ENCODE data around the gene ABCG2.

ABCG2 gene

DNA sequence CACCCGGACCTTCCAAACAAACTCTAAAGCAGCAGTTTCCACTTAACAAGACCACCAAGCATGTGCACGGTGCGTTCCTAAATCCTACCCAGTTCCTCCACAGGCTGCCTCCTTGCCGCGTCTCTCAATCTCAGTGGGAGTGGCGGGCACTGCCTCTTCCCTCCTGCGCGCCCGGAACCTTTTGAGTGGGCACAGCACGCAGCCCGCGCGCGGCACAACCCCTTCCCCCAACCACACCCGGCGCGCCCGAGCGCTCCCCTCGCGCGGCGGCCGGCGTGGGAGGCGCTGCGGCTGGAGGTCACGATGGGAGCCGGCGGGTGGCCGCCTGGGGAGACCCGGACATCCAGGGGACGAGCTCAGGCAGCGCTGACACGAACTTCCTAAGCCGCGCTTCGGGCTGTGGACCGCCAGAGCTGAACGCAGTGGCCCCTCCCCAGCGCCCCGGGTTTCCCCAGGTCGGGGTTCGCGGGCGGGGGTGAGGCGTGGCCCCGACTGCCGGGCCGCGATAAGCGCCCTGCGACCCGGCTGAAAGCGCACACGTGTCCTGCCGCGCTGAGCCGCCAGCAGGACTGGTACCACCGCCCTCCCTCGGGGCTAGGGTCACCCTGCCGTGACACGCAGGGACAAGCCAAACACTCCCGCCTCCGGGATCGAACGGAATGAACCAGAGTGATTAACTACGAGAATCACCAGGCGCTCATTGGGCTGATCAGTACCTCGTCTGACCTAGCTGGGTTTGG is at the start of gene ABCG2:
TSS of gene ABCG2 (minus strand) at position 151 of the 740 bp plus-strand sequence. CDS start 18,644 bp downstream, outside the sequence.
- no peak for DNase-seq

DNA sequence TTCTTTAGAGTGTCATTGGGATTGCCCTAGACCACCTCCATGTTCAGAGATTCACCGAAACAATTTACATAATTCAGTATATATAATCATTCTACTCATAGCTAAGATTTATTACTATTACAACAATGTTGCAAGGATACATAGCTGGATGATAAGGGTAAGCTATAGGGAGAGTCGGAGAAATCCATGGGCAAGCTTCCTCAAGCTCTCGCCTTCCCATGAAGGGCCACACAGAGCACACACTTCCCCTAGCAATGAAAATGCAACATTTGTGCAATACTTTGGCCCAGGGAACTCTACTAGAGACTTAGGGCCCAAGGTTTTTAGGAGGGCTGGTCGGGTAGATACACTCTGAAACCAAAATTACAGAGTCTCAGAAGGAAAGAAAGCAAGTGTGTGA is 49.7 kb upstream of the ABCG2 start:
- no peak for DNase-seq

DNA sequence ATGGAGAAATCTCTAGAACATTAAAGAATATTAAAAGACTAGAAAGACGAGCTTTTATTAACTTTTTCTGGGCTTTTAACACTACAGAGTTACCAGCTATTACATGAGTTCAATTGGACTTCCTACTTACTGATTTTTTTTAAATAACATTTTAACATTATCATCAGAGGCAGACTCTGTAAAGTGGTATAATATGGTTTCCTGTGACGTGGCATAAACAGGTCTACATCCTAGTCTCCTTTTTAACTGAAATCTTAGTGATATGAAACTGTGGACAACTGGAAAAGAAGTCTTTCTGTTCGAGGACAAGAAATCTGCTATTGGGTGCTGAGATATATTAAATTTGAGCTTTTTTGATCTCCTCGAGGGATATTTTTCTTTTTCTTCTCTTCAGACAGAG is 48.7 kb upstream of the ABCG2 start:
- no peak for DNase-seq

DNA sequence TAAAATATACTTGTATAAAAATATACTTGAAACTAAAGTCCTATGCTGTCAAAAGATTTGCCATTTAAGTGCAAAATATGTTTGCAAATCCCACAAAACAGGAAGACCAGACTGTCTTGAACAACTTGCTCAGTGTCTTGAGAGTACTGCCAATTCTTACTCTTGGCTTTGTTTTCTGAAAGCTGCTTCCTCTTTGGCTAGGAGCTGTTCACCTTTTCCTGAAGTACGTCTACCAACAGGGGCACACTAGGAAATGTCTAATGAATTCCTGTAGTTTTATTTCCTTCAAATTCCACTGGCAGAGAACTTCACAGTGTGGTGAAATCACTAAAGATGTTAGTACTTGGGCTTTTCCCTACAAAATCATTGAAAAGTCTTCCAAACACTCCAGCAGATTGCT is 46.4 kb upstream of the ABCG2 start:
- DNase-seq: no peak

DNA sequence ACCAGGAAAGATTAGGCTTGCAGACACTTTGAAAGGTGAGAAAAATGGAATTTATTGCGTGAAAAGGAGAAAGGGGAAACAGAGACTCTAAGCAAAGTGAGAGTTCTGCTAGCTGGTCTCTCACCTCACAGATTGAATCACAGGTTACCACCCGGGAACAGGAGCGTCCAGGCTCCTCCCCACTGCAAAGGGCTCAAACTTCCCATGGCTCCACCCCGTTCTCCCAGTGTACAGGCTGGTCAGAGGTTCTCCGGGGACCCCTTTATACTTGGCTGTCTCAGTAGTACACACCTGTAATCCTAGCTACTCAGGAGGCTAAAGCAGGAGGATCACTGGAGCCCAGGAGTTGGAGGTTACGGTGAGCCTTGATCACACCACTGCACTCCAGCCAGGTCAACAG is 44.0 kb upstream of the ABCG2 start:
- no peak for DNase-seq

DNA sequence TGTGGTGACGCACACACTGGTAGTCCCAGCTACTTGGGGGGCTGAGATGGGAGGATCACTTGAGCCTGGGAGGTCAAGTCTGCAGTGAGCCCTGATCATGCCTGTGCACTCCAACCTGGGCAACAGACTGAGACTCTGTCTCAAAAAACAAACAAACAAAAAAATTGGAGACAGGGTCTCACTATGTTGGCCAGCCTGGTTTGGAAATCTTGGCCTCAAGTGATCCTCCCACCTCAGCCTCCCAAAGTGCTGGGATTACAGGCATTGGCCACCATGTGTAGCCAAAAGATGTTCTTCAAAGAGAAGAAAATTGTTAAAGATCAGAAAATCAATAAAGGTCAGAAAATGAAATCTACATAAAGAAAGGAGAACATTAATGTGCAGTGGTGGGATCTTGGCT is 41.7 kb upstream of the ABCG2 start:
- DNase-seq: no peak

DNA sequence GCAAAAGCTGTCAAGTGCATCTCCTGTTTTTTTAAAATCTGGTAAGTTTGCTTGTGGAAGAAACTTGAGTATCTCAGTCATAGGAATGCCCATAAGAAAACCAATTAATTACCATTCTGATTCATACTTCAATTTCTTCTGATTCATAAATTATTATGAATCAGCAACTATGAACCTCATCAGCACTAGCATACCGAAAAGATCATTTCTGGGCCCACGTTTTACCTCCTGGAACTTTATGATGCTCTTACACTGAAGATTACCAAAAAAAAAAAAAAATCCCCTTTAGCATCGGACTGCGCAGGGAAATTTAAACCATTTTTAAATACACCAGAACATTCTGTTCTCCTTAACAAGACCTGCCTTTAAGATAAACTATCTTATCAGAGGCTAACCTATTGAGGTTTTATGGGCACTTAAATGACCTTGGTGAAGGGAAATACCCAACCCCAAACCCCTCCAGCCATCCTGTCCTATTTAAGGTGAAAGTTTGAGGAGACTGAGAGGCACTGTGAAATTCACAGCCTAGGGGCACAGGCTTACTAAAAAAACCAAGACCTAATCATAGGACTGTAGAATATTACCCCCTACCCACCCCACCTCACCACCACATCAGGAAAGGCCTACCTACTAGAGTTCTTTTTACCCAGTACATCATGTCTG is 38.2 kb upstream of the ABCG2 start:
- DNase-seq: no peak

DNA sequence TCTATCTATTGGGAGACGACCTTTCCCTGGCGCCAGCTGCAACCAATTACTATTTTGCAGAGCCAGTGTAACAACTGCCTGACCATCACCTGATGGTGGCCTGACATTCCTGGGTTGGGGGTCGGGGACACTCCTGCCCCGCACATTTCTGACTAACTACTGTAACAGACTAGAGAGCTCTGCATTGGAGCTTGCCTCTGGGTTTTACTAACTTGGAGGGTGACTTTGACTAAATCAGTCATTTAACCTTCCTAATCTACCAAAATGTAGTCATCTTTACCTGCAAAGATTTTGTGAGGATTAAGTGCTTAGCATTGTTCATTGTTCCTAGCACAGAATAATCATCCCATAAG is 37.5 kb upstream of the ABCG2 start:
- no peak for DNase-seq

DNA sequence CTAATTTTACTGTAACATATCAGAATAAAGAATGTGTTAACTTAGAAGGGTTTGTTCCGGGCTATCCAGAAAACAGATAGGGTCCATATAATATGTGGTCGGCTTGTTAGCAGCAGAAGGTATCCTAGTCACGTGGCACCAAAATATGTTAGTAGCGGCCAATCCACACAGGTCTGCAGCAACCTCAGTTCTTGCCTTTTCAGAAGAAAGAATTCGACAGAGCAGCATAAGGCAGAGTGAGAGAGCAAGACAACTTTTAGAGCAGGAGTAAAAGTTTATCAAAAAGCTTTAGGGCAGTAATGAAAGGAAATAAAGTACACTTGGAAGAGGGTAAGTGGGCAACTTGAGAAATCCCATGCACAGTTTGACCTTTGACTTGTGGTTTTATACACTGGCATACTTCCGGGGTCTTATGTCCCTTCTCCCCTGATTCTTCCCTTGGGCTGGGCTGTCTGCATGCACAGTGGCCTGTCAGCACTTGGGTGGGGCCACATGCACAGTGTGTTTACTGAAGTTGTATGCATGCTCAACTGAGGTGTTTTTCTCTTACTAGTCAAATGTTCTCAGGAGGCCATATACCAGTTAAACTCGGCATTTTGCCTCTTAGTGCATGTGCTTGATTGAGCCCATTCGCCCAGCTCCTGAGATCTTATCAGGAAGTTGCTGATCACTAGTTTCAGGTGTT is 37.0 kb upstream of the ABCG2 start:
- DNase-seq: no peak

DNA sequence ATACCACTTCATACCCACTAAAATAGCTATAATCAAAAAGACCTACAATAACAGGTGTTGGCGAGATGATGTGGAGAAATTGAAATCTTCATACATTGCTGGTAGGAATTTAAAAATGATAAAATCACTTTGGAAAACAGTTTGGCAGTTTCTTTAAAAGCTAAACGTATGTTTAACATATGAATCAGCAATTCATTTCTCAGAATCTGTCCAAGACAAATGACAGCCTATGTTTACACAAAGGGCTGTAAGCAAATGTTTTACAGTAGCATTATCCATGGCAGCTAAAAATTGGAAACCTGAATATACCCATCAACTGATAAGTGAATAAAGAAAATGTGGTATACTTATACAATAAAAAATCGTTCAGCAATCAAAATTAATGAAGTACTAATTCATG is 33.0 kb upstream of the ABCG2 start:
- no peak for DNase-seq

DNA sequence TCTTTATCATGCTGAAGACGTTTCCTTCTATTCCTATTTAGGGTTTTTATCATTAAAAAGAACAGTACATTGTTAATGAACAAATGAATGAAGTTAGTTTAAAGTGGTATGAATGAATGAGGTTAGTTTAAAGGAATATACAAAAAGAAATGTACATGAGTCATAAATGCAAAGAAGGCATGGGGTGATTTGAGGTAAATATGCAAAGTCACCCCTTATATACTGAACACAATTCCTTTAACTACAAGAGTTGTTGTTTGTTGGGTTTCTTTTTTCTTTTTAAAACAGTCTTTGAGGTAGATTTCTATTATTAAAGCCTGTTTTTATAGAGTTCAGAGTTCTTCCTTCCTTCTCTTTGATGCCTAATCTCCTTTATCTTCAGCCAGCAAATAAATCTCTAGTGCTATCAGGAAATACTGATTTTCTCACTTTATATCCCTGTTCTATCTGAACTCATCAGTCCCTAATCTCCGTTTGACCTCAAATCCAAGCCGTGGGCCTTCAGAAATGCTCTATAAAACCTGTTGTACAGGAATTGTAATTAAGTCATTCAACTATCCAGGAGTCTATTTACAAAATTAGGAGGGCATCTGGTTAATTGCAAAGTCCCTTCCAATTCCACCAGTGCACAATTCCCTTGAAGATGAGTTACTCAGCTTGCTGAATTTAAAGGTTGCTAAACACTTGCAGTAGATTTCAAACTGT is 31.6 kb upstream of the ABCG2 start:
- DNase-seq: no peak

DNA sequence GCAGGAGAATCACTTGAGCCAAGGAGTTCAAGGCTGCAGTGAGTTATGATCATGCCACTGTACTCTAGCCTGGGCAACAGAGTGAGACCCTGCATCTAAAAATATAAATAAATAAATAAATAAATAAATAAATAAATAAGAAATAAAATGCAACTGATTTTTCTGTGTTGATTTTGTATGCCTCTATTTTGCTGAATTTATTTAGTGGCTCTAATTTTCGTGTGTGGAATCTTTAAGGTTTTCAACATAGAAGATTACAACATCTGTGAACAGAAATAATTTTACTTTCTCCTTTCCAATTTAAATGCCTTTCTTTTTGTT is 30.9 kb upstream of the ABCG2 start:
- no peak for DNase-seq

DNA sequence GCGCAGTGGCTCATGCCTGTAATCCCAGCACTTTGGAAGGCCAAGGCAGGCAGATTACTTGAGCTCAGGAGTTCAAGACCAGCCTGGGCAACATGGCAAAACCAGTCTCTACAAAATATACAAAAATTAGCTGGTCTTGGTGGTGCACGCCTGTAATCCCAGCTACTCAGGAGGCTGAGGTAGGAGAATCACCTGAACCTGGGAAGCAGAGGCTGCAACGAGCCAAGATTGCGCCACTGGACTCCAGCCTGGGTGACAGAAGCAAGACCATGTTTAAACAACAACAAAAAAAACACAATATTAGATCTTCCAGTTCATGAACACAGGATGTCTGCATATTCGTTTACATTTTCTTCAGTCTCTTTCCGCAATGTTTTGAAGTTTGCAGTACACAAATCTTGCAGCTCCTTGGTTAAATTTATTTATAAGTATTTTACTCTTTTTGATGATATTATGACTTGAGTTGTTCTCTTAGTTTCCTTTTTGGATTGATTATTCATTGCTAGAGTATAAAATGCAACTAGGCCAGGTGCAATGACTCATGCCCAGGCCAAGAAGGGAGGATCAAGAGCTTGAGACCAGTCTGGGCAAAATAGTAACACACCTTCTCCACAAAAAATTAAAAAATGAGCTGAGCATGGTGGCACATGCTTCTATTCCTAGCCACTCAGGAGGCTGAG is 30.4 kb upstream of the ABCG2 start:
- DNase-seq: no peak

DNA sequence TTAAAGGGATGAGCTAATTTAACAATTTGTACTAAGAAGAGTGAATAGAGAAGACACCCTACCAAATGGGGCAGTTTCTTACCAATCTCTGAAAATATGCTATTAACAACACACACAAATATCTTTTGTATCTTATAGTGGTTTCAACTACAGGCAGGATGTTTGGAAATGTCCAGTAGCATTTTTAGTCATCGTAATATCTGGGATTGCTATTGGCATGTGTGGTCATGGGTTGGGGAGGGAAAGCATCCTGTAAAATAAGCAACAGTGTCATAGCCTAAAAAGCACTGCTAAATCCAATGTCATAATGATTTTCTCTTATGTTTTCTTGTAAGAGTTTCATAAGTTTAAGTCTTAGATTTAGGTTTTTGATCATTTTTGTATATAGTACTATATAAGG is 29.3 kb upstream of the ABCG2 start:
- DNase-seq: no peak

DNA sequence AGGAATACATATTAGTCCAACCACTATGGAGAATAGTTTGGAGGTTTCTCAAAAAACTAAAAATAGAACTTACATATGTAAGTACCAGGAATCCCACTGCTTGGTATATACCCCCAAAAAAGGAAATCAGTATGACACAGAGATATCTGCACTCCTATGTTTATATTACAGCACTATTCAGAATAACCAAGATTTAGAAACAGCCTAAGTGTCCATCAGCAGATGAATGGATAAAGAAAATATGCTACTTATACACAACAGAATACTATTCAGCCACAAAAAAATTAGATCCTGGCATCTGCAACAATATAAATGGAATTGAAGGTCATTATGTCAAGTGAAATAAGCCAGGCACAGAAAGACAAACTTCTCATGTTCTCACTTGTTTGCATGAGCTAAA is 27.5 kb upstream of the ABCG2 start:
- DNase-seq: no peak

DNA sequence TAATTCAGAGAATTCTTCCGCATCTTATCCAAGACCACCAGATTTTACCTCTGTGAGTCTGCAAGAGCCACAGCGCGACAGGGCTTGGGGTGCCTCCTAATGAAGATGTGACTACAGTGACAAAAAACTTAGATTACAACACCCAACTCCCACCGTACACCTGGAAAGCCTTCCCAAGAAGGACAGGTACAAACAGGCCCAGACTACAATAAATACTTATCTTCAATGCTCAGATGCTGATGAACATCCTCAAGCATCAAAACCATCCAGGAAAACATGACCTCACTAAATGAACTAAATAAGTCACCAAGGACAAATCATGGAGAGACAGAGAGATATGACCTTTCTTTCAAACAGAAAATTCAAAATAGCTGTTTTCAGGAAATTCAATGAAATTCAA is 20.8 kb upstream of the ABCG2 start:
- DNase-seq: no peak

DNA sequence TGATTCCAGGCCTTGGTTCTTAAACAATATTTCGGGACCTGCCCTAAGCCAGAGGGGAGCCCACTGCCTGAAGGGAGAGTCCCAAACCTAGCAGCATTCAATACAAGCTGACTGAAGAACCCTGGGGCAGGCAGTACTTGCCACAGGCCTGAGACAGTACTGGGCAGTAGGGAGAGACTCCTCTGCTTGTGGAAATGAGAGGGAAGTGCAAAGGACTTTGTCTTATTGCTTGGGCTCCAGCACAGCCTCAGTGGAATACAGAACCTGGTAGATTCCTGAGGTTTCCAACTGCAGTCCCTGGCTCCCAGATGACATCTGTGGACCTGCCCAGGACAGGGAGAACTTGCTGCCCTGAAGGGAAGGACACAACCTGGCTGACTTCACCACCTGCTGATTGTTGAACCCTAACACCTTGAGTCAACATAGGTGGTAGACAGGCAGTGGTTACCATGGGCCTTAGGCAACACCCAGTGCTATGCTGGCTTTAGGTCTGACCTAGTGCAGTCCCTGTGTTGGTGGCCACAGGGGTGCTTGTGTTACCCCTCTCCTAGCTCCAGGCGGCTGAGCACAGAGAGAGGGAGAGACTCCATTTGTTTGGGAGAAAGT is 20.3 kb upstream of the ABCG2 start:
- DNase-seq: no peak

DNA sequence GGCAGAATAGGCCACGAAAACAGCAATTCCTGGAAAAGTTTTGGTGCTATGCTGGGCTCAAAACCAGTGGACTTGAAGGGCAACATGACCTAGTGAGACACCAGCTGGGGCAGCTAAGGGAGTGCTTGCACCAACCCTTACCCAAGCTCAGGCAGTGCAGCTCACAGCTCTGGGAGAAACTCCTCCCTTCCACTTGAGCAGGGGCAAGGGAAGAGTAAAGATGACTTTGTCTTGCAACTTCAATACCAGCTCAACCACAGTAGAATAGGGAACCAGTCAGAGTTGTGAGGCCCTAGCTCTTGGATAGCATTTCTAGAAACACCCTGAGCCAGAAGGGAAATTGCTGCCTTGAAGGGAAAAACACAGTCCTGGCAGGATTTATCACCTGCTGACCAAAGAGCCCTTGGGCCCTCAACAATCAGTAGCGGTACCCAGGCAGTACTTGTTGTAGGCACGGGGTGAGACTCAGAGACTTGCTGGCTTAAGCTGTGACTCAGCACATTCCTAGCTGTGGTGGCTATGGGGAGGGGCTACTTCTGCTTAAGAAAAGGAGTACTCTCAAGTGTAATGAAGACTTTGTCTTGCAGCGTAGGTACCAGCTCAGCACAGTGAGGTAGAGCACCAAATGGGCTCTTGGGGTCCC is 19.7 kb upstream of the ABCG2 start:
- DNase-seq: no peak

DNA sequence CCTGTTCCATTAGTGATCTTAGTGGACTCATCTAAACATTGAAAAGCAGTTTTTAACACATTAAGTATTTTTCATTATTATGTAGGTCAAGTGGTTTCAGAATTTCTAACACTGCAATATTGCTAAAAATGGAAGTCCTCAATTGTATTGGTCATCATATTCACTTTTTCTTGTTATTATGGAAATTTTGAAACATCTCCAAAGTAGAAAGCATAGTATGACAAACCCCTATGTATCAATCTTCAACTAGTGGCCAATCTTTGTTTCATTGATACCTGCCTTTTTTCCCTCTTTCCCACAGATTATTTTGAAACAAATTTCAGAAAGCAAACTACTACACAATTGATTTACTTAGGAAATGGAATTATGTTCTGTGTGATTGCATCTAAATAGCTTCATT is 14.5 kb upstream of the ABCG2 start:
- no peak for DNase-seq

DNA sequence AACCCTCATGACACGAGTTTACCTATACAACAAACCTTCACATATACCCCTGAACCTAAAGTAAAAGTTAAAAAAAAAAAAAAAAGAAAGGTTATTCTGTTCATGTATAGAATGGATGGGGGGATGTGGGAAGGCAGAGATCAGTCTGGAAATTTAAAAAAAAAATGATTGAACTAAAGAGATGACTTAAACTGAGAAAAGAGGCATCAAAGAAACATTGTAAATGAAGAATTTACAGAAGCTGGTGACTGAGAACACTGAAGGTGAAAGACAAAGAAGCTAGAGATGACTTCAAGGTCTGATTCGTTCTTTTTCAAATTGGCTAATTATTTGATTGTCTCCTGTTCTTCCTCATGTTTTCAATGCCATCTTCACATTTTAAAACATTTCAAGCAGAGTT is 12.8 kb upstream of the ABCG2 start:
- DNase-seq: no peak

DNA sequence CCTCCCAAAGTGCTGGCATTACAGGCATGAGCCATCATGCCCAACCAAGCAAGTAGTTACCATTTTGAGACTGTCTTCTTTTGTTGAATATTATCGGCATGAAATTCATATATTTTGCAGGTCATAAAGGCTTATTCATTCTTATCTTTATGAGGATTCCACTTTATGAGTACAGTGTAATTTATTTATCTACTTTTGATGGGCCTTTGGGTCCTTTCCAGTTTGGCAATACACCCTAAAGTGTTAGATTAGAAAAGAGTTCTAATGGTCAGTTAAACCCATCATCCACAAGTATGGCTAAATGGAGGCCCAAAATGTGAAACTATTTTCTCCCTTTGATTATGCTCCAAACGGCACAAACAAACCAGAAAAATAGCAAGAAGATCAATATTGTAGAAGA is 10.9 kb upstream of the ABCG2 start:
- no peak for DNase-seq

DNA sequence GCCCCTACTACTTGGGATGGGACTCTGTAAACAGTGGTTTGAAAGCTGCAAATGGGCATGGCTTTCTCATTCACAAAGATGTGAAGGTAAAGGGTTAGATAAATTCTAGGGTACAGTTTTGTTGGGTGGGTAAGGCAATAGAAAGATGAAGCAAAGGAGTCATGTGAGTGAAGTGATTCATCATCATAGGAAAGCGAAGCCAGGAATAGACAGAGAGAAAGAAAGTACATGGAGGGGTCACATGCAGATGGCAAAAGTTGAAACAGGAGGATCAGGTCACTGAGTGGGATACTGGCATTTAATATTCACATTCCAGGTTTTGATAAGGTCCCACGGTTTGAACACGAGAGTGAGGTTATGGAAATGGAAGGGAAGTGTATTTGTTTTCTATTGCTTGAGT is 8.2 kb upstream of the ABCG2 start:
- no peak for DNase-seq
